ENCODE data around the gene TINAGL1.
"Not testable (repeated sequence)": the region's sequence is repeated elsewhere in the genome, so short reads cannot be mapped to it uniquely, and the experiment has no call there.

Gene TINAGL1

GRCh38 chr1:31583995-31584868 is 7.9 kb downstream of the TINAGL1 start:
- peak; percentile 16 for DNase-seq

GRCh38 chr1:31584869-31585735 is 8.8 kb downstream of the TINAGL1 start:
- DNase-seq = no peak

GRCh38 chr1:31585736-31586365 is 9.5 kb downstream of the TINAGL1 start:
- DNase-seq = no peak

- no peak for DNase-seq
Measured at GRCh38 chr1:31586376-31587327, 10.3 kb downstream of the TINAGL1 start.

- DNase-seq = not testable (repeated sequence)
Measured at GRCh38 chr1:31587328-31587699, 11.0 kb downstream of the TINAGL1 start.

- DNase-seq = peak; percentile 25
Measured at GRCh38 chr1:31587720-31588423, 11.6 kb downstream of the TINAGL1 start.

GRCh38 chr1:31588751-31589515 is 12.6 kb downstream of the TINAGL1 start:
- no peak for DNase-seq

- DNase-seq = no peak
Measured at GRCh38 chr1:31591425-31592093, 15.2 kb downstream of the TINAGL1 start.

GRCh38 chr1:31592132-31592531 is 15.8 kb downstream of the TINAGL1 start:
- no peak for DNase-seq

- no peak for DNase-seq
Measured at GRCh38 chr1:31593136-31593665, 16.9 kb downstream of the TINAGL1 start.

GRCh38 chr1:31593770-31594632 is 17.7 kb downstream of the TINAGL1 start:
- peak; percentile 32 for DNase-seq

- no peak for DNase-seq
Measured at GRCh38 chr1:31595836-31596736, 19.8 kb downstream of the TINAGL1 start.

- no peak for DNase-seq
Measured at GRCh38 chr1:31596737-31597097, 20.4 kb downstream of the TINAGL1 start.

GRCh38 chr1:31598980-31599379 is 22.7 kb downstream of the TINAGL1 start:
- DNase-seq = no peak

GRCh38 chr1:31600641-31601040 is 24.3 kb downstream of the TINAGL1 start:
- no peak for DNase-seq

- DNase-seq = no peak
Measured at GRCh38 chr1:31602081-31602480, 25.8 kb downstream of the TINAGL1 start.

- DNase-seq = no peak
Measured at GRCh38 chr1:31605908-31606427, 29.7 kb downstream of the TINAGL1 start.

GRCh38 chr1:31607360-31607759 is 31.0 kb downstream of the TINAGL1 start:
- DNase-seq = no peak

Measured in NCI-H2029 (cell line).